SW480 (cell line): ENCODE results near the gene MOB3B.
A peak's percentile ranks its signal among the peaks of the same experiment; 100 is the strongest.

Source experiments
- DNase-seq: peaks from one replicate; pipeline ENCODE4 v3.0.0-alpha.2; 2016; ENCODE audit warnings: low spot score

The MOB3B gene

GRCh38 chr9:27387722-27388121, 141.9 kb downstream of the MOB3B start:
- DNase-seq = no peak

GRCh38 chr9:27386571-27387091, 143.0 kb downstream of the MOB3B start:
- DNase-seq = no peak

GRCh38 chr9:27385606-27386322, 143.8 kb downstream of the MOB3B start:
- DNase-seq = no peak

GRCh38 chr9:27384262-27385014, 145.2 kb downstream of the MOB3B start:
- no peak for DNase-seq

- no peak for DNase-seq
Measured at GRCh38 chr9:27383524-27383923, 146.1 kb downstream of the MOB3B start.

GRCh38 chr9:27382975-27383374, 146.6 kb downstream of the MOB3B start:
- no peak for DNase-seq

GRCh38 chr9:27382308-27382707, 147.3 kb downstream of the MOB3B start:
- DNase-seq = no peak

GRCh38 chr9:27379311-27380251, 150.0 kb downstream of the MOB3B start:
- no peak for DNase-seq

- no peak for DNase-seq
Measured at GRCh38 chr9:27377811-27378456, 151.7 kb downstream of the MOB3B start.

GRCh38 chr9:27377147-27377807, 152.3 kb downstream of the MOB3B start:
- no peak for DNase-seq

- DNase-seq = no peak
Measured at GRCh38 chr9:27373851-27374250, 155.8 kb downstream of the MOB3B start.

- no peak for DNase-seq
Measured at GRCh38 chr9:27372615-27373014, 157.0 kb downstream of the MOB3B start.

- DNase-seq = no peak
Measured at GRCh38 chr9:27371382-27371781, 158.2 kb downstream of the MOB3B start.

- DNase-seq = no peak
Measured at GRCh38 chr9:27369591-27369990, 160.0 kb downstream of the MOB3B start.

GRCh38 chr9:27368316-27368985, 161.2 kb downstream of the MOB3B start:
- no peak for DNase-seq

GRCh38 chr9:27367921-27368315, 161.7 kb downstream of the MOB3B start:
- DNase-seq = no peak

GRCh38 chr9:27367175-27367798, 162.3 kb downstream of the MOB3B start:
- no peak for DNase-seq

GRCh38 chr9:27365707-27366376, 163.8 kb downstream of the MOB3B start:
- peak; percentile 12 for DNase-seq

GRCh38 chr9:27362447-27363210, 167.0 kb downstream of the MOB3B start:
- DNase-seq = no peak
